Medulla oblongata (tissue), 1 donor: ENCODE data around the gene HSPA1L.
"Not testable (repeated sequence)": the region's sequence is repeated elsewhere in the genome, so short reads cannot be mapped to it uniquely, and the experiment has no call there.

Experiments used
- DNase-seq: peaks from one replicate; pipeline ENCODE4 v3.0.0-alpha.2; 2015; ENCODE audit errors: extremely low spot score

Gene HSPA1L

DNA sequence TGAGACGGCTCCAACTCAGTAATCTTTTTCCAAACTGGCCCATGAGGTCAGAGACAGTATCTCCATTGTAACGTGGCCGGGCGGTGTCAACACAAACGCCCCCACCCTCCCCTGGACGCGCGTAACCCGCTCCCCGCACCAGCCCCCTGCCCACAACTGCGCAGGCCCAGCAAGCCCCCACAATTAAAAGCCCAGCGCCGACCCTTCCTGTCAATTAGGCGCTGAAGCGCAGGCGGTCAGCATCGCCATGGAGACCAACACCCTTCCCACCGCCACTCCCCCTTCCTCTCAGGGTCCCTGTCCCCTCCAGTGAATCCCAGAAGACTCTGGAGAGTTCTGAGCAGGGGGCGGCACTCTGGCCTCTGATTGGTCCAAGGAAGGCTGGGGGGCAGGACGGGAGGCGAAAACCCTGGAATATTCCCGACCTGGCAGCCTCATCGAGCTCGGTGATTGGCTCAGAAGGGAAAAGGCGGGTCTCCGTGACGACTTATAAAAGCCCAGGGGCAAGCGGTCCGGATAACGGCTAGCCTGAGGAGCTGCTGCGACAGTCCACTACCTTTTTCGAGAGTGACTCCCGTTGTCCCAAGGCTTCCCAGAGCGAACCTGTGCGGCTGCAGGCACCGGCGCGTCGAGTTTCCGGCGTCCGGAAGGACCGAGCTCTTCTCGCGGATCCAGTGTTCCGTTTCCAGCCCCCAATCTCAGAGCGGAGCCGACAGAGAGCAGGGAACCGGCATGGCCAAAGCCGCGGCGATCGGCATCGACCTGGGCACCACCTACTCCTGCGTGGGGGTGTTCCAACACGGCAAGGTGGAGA, at the start of gene HSPA1L, which contains the start of gene HSPA1A:
TSS of gene HSPA1L (minus strand) at position 259 of the 814 bp plus-strand sequence. CDS start 3,311 bp downstream, outside the sequence.
TSS of gene HSPA1A (plus strand) at position 519 of the 814 bp plus-strand sequence. CDS start at position 733, 214 bp downstream.
- DNase-seq = peak; percentile 99

DNA sequence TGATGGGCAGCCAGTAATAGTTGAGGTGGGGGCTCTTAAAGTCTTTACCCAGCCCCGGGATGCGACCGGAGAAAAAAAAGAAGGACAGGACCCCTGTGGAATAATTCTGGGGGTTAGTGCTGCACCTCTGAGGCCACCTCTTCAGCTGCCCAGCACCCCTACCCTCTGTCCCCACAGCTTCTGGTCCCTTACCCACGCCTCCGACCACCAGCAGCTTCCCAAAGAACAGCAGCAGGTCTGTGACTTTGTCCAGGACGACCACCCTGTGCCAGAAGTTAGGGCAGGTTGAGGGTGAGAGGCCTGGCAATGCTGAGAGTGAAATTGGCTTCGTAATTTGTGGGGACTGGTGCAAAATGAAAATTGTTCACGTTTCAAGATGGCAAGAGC, 49.7 kb upstream of the HSPA1L start:
- DNase-seq = no peak

DNA sequence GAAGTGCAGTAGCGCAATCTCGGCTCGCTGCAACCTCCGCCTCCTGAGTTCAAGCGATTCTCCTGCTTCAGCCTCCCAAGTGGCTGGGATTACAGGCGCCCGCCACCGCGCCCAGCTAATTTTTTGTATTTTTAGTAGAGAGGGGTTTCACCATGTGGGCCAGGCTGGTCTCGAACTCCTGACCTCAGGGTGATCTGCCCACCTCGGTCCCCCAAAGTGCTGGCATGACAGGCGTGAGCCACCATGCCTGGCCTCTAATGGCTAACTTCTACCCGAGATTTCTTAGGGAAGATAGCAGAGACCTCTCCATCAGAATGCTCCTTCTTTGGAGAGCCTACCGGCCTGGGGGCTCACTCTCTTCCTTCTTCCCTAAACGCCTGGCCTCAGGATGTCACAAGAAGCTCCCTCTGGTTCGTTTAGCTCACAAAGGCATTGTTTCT, 49.1 kb upstream of the HSPA1L start:
- DNase-seq = not testable (repeated sequence)

DNA sequence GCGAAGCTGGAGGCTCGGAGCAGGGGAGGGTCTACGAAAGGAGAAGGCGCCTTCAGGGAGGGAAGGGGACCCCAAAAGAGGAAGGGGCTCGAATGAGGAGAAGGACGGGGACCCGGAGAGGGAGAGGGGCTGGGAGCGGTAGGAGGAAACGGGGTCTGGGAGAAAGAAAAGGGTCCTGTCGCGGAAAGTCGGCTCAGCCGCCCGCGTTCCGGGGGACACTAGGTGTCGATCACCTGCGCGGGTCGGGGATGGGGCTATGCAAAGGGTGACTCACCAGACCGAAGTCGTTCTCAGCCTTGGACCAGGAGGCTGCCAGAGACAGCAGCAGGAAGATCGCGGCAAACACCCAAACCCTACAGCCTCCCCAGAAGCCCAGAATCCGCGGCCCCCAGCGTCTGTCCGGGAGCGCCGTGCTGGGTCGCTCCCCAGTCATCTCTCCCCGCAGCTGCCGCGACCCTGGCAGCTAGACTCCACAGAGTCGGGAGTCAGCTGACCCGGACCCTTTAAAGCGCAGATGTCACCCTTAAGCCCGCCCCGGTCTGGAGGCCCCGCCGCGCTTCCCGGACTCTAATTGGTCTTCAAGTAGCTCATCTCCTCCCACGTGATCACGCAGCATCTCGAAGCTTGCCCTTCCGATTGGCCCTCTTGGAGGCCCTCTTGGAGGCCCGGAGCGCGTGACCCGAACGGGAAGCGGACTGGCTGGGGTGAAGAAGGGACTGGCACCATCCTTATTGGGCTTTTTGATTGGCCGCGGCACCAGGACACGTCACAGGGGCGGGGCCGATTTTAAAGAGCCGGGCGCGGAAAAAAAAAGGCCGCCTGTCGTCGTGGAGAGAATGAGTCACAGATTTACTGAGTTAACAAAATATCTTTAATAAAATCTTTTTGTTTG, 47.5 kb upstream of the HSPA1L start, which contains the start of gene NEU1:
TSS of gene NEU1 (minus strand) at position 478 of the 892 bp plus-strand sequence. CDS start at position 433, 45 bp downstream.
- DNase-seq = peak; percentile 100

DNA sequence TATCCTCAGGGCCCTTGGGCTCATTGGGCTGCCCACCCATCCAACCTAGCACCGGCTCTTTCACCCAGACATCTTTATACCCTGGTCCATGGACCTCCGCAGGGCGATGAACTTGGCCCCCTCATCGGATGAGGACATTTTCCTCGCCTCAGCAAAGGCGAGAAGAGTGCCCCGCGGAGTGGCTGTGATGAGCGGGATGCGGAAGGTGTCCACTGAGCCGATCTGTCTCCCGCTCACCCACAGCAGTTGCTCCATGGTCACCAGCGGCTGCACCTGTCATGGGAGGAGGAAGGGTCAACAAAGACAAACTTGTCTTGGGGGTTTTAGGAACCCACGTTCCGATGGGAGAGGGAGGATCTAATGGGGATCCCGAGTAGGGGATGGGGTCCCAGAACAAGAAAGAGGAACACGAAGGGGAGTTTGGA, 46.8 kb upstream of the HSPA1L start:
- DNase-seq = peak; percentile 16

DNA sequence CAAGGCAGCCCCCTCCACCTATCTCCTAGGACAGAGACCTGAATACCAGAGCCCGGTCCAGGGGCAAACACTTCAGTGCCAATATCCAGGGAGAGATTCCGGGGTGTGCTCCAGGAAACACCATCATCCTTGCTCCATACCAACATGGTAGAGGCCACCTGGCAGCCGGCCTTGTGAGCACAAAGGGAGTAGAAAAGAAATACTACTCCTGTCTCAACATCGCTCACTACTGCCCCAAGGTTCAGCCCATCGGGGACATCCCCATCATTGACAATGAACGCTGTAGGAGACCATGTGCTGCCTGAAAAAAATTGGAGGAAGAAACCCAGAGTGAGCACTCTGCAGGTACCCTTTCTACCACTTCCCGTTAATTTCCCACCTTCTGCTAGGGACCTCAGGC, 46.1 kb upstream of the HSPA1L start:
- DNase-seq = no peak

DNA sequence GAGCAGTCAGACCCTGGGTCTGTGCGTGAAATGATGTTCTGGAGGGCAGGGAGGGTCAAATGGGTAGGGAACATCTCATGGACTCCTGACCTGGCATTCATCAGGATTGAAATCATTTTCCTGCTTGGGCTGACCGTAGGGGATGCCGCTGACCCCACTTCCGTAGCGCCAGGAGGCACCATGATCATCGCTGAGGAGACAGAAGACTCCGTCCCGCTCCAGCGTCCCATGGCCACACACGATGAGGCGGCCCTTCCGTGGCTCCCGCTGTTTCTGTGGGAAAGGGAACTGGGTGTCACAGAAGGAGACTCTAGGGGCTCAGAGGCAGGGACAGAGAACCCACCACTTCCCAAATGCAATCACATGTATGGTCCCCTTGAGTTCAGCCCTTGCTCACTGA, 45.3 kb upstream of the HSPA1L start:
- DNase-seq = no peak

DNA sequence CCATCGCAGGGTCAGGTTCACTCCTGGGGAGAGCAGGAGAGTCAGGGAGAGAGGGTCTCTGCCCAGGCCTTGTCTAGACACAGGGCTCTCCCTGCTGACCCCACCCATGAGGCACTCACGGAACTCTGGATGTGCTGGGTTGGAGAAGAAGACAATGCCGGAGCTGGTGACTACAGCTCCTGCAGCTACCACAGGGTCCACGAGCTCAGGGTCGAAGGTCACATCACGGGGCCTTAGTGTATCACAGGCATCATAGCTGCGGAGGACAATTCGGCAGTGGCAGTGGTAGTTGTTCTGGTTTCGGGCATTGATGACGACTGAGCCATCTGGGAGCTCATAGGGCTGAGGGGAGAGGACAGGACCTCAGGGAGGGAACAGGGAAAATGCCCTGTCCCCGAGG, 44.8 kb upstream of the HSPA1L start:
- no peak for DNase-seq

DNA sequence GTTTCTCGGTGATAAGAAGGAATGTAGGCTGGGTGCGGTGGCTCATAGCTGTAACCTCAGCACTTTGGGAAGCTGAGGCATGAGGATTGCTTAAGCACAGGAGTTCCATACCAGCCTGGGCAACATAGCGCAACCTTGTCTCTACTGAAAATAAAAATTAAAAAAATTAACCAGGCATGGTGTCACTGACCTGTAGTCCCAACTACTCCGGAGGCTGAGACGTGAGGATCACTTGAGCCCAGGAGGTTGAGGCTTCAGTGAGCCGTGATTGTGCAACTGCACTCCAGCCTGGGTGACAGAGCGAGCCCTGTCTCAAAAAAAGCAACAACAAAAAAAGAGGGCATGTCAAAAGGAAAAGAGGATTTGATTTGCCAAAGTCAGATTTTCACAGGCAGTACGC, 43.6 kb upstream of the HSPA1L start:
- DNase-seq = no peak

DNA sequence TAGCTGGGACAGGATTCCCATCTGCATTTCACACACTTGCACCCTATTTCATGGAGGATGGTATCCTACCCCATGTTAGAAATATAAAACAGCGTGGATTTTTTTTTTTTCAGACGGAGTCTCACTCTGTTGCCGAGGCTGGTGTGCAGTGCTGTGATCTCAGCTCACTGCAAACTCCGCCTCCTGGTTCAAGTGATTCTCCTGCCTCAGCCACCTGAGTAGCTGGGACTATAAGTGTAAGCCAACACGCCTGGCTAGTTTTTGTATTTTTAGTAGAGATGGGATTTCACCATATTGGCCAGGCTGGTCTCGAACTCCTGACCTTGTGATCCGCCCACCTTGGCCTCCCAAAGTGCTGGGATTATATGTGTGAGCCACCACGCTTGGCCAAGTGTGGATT, 42.7 kb upstream of the HSPA1L start:
- DNase-seq = not testable (repeated sequence)

DNA sequence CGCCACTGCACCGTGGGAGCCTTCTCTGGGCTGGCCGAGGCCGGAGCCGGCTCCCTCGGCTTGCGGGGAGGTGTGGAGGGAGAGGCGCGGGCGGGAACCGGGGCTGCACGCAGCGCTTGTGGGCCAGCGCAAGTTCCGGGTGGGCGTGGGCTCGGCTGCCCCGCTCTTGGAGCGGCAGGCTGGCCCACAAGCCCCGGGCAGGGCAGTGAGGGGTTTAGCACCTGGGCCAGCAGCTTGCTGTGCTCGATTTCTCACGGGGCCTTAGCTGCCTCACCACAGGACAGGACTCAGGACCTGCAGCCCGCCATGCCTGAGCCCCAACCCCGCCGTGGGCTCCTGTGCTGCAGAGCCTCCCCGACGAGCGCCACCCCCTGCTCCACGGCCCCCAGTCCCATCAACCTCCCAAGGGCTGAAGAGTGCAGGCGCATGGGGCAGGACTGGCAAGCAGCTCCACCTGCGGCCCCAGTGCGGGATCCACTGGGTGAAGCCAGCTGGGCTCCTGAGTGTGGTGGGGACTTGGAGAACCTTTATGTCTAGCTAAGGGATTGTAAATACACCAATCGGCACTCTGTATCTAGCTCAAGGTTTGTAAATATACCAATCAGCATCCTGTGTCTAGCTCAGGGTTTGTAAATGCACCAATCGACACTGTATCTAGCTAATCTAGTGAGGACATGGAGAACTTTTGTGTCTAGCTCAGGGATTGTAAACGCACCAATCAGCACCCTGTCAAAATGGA, 37.1 kb upstream of the HSPA1L start:
- DNase-seq = not testable (repeated sequence)

DNA sequence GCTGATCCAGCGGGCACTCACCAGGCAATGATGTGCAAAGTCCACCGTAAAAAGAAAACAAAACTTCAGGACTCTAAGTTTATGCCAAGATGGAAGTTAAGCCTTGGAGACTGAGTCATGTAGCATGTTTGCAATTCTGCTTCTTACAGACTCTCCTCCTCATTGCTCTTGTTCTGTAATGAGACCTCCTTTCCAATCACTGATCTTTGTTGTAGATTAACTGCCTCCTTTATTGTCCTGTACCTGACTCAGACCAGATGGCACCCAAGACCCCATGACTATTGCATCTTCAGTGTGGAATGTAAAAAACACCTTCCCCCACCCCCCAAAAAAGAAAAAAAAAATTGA, 36.4 kb upstream of the HSPA1L start:
- DNase-seq = no peak

DNA sequence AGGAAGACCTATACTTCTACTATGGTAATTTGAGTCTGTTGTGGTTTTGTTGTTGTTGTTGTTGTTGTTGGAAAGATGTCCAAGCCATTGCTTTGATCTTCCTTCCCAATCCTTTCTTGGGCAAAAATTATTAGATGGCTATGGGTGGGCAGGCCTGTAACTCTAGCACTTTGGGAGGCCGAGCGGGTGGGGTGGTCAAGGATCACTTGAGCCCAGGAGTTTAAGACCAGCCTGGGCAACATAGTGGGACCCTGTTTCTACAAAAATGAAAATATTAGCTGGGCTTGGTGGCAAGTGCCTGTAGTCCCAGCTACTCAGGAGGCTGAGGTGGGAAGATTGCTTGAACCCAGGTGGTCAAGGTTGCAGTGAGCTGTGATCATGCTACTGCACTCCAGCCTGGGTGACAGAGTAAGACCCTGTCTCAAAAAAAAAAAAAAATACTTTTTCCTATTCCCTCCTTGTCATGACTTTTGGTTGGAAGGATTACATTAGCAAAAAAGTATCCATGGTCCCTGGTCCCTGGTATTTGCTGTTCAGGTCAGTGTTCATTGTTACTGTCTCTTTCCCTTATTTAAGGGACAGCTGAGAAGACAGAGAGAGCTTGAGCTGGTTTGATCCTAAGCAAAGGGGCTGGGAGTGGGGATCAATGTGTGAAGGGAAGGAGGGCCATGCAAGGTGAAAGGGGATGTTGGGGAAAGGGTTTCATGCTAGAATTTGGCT, 35.8 kb upstream of the HSPA1L start:
- DNase-seq = no peak

DNA sequence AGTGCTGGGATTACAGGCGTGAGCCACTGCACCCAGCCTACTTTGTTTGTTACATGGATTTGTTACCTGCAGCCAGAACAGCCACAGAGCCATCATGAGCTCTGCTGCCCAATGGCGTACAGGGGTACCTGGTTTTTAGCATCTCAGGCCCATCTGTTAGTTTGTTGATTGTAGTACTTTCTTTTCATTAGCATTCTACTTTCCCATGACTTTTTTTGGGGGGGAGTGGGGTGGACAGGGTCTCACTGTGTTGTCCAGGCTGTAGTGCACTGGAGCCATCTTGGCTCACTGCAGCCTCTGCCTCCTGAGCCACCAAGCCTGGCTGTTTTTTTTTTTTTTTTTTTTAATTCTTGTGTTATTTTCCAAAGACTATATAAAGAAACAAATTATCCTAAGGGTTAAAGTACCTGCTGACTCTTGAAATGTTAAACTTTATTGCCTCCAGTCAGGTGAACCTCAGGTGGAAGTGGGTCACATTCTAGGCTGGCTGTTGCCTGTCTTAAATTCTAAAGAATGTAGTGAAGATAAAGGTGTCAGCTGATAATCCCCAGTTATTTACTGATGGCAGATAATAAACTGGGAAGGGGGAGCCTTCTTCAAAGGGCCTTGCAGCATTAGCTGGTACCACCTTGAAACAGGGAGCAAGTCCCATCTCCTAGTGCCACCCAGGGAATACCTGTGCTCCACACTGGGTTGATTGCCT, 32.3 kb upstream of the HSPA1L start:
- DNase-seq = no peak

DNA sequence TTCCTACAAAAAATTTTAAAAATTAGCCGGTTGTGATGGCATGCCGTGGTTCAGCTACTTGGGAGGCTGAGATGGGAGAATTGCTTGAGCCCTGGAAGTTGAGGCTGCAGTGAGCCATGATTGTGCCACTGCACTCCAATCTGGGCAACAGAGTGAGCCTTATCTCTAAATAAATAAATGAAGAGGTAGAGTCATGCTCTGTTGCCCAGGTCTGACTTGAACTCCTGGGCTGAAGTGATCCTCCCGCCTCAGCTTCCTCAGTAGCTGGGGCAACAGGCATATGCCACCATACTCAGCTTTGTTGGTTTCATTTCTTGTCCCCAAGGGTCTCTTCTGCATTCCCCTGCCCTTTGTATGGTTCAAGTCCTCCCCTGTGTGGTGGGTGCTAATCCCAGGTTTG, 29.4 kb upstream of the HSPA1L start:
- no peak for DNase-seq

DNA sequence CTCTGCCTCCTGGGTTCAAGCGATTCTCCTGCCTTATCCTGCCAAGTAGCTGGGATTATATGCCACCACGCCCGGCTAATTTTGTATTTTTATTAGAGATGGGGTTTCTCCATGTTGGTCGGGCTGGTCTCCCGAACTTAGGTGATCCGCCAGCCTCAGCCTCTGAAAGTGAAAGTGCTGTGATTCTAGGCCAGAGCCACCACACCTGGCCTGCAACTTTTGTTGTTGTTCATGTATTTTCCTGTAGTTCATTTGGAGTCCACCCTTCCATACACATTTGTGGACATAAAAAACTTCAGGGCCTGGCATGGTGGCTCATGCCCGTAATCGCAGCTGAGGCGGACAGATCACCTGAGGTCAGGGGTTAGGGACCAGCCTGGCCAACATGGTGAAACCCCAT, 27.0 kb upstream of the HSPA1L start:
- DNase-seq = no peak

DNA sequence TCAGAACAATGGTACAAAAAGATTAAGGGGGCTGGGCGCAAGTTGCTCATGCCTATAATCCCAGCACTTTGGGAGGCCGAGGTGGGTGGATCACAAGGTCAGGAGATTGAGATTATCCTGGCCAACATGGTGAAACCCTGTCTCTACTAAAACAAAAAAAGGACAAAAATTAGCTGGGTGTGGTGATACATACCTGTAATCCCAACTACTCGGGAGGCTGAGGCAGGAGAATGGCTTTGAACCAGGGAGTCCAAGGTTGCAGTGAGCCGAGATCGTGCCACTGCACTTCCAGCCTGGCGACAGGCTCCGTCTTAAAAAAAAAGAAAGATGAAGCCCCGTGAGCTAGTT, 24.7 kb upstream of the HSPA1L start:
- DNase-seq = not testable (repeated sequence)

DNA sequence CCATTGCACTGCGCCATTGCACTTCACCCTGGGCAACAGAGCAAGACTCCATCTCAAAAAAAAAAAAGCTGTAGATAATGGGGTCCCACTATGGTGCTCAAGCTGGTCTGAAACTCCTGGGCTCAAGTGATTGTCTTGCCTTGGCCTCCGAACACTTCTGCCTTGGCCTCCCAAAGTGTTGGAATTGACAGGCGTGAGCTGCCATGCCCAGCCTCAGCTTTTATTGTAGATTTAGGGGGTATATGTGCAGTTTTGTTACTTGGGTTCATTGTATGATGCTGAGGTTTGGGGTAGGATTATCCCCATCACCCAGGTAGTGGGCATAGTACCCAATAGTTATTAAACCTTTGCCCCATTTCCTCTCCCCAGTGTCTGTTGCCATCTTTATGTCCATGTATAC, 23.9 kb upstream of the HSPA1L start:
- no peak for DNase-seq

DNA sequence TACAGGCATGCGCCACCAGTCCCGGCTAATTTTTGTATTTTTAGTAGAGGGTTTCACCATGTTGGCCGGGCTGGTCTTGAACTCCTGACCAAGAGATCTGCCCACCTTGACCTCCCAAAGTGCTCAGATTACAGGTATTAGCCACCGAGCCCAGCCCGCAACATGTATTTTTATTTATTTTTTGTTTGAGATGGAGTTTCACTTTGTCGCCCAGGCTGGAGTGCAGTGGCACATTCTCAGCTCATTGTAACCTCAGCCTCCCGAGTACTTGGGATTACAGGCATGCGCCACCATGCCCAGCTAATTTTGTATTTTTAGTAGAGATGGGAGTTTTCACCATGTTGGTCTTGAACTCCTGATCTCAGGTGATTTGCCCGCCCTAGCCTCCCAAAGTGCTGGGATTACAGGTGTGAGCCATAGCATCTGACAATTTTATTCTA, 23.1 kb upstream of the HSPA1L start:
- not testable (repeated sequence) for DNase-seq

DNA sequence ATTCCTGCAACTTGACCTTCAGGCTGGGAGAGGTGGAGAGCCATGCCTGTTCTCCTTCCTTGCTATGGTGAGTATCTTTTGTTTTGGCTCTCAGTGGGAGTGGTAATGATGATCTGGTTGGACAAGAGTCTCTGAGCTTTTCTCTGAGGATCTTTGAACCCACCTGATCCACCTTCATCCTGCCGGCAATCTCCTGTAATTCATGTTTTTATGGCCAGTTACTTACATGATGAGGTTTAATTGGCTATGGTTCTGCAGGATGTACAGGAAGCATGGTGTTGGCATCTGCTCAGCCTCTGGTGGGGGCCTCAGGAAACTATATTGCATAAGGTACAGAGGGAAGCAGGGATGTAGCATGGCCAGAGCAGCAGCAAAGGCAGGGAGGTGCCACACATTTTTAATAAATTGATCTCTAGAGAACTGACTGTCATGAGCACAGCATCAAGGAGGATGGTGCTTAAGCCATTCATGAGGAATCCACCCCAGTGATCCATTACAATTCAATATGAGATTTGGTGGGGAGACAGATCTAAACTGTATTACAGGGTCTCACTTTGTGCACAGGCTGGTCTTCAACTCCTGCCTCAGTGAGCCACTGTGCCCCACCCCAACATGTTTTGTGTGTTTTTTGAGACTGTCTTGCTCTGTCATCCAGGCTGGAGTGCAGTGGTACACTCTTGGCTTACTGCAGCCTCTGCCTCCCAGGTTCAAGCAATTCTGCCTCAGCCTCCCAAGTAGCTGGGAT, 22.5 kb upstream of the HSPA1L start:
- DNase-seq = no peak
